ENCODE results near the gene OPRPN.

The OPRPN gene

GRCh38 chr4:70426789-70427188, 29.0 kb downstream of the OPRPN start:
- Mint-ChIP-seq H3K27ac (no peak overlapping the region), H3K4me3 (no peak overlapping the region), H3K9me3 (peaks cover 4% of the 10 kb centered on the region), H3K36me3 (no peaks in the 10 kb centered on the region), H3K4me1 (no peaks in the 10 kb centered on the region)
- DNase-seq (ENCODE audit: low spot score in 2 of 2) (no peak), ATAC-seq (no peak)

GRCh38 chr4:70437197-70437596, 39.5 kb downstream of the OPRPN start:
- Mint-ChIP-seq H3K4me1 (no peaks in the 10 kb centered on the region), H3K27ac (no peak overlapping the region), H3K9me3 (peaks cover 3% of the 10 kb centered on the region), H3K36me3 (no peaks in the 10 kb centered on the region), H3K4me3 (no peak overlapping the region)
- no peak for DNase-seq (ENCODE audit: low spot score in 2 of 2)
- no peak for ATAC-seq

DNA sequence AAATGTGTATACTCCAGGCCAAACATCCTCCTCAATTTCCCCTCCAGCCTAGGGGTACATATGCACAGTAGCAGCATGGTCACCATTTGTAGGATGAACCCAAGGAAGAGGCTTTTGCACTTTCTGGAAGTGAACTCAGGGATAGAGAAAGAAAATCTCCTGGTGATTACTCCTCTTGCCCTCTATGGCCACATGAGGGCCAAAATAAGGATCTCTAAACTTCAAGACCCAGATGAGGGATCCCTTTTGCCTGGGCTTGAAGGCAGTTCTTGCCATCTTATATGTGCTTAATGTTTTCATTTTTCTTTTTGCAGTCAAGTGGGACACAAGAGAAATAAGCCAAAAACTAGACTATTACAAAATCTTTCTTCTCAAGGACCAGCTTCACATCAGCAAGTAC, 44.7 kb downstream of the OPRPN start:
- Mint-ChIP-seq H3K4me3 (no peak overlapping the region), H3K27ac (no peak overlapping the region), H3K9me3 (no peaks in the 10 kb centered on the region), H3K36me3 (no peaks in the 10 kb centered on the region), H3K4me1 (no peaks in the 10 kb centered on the region)
- DNase-seq (ENCODE audit: low spot score in 2 of 2), result no peak
- no peak for ATAC-seq

GRCh38 chr4:70443329-70443728, 45.6 kb downstream of the OPRPN start:
- H3K4me3 Mint-ChIP-seq, result no peak overlapping the region

GRCh38 chr4:70449220-70449619, 51.5 kb downstream of the OPRPN start:
- DNase-seq (ENCODE audit: low spot score in 2 of 2) (no peak), ATAC-seq (no peak)
- Mint-ChIP-seq H3K36me3 (no peaks in the 10 kb centered on the region), H3K27ac (no peak overlapping the region), H3K4me3 (no peak overlapping the region), H3K4me1 (no peaks in the 10 kb centered on the region), H3K9me3 (peaks cover 6% of the 10 kb centered on the region)

More at GRCh38 chr4:70443329-70443728, 45.6 kb downstream of the OPRPN start:
- no peak overlapping the region for H3K27ac Mint-ChIP-seq
- ATAC-seq (no peak), DNase-seq (ENCODE audit: low spot score in 2 of 2) (no peak)
- H3K36me3 Mint-ChIP-seq, result no peaks in the 10 kb centered on the region
- no peaks in the 10 kb centered on the region for H3K9me3 Mint-ChIP-seq
- H3K4me1 Mint-ChIP-seq, result no peaks in the 10 kb centered on the region

GRCh38 chr4:70452946-70453345, 55.2 kb downstream of the OPRPN start:
- Mint-ChIP-seq H3K4me1 (no peaks in the 10 kb centered on the region), H3K4me3 (no peak overlapping the region), H3K9me3 (peaks cover 6% of the 10 kb centered on the region), H3K36me3 (no peaks in the 10 kb centered on the region), H3K27ac (no peak overlapping the region)
- ATAC-seq (peak; percentile 16), DNase-seq (ENCODE audit: low spot score in 2 of 2) (no peak)

Data from stimulated activated effector memory CD8-positive, alpha-beta T cell treated with anti-CD3 and anti-CD28 coated beads, Interleukin-12 subunit alpha, Interleukin-12 subunit beta, amount 100 ng/mL, for 72 hours (primary cell).